Urothelium cell line (cell line): Measurements from ENCODE around the gene TIGD6.
"Not testable (repeated sequence)": the region's sequence is repeated elsewhere in the genome, so short reads cannot be mapped to it uniquely, and the experiment has no call there.

ENCODE experiments used
- DNase-seq: peaks from one replicate; pipeline ENCODE4 v3.0.0; 2011; ENCODE audit warnings: low spot score, mixed read lengths
- FAIRE-seq: peaks from 2 replicates; lab custom pipeline; 2011; peaks lifted over from hg19 to GRCh38; lab: Jason Lieb, UNC

Gene TIGD6

GRCh38 chr5:150000256-150000989 lies at the start of gene TIGD6, which contains the start of gene HMGXB3:
Gene TIGD6 (minus strand): TSS chr5:150000654. CDS start chr5:149996348, 4,306 bp downstream.
Gene HMGXB3 (plus strand): TSS chr5:150000739. CDS start chr5:150004853, 4,114 bp downstream.
- FAIRE-seq, result peak; percentile 53

GRCh38 chr5:150046031-150046430 lies 45.6 kb upstream of the TIGD6 start:
- FAIRE-seq, result no peak

More at GRCh38 chr5:150000256-150000989, at the start of gene TIGD6, which contains the start of gene HMGXB3:
- DNase-seq, result peak; percentile 96

GRCh38 chr5:150045549-150045948 lies 45.1 kb upstream of the TIGD6 start:
- FAIRE-seq (no peak), DNase-seq (no peak)

More at GRCh38 chr5:150046031-150046430, 45.6 kb upstream of the TIGD6 start:
- DNase-seq, result no peak

GRCh38 chr5:150044712-150045111 lies 44.3 kb upstream of the TIGD6 start:
- FAIRE-seq (no peak), DNase-seq (no peak)

- no peak for FAIRE-seq
- DNase-seq, result peak; percentile 44
Measured at GRCh38 chr5:150044329-150044681, 43.9 kb upstream of the TIGD6 start.

GRCh38 chr5:150043657-150044328 lies 43.3 kb upstream of the TIGD6 start:
- DNase-seq, result no peak
- FAIRE-seq, result no peak

GRCh38 chr5:150042459-150042858 lies 42.0 kb upstream of the TIGD6 start:
- DNase-seq (no peak), FAIRE-seq (no peak)

GRCh38 chr5:150038547-150038946 lies 38.1 kb upstream of the TIGD6 start:
- no peak for DNase-seq
- FAIRE-seq, result no peak

GRCh38 chr5:150036513-150036912 lies 36.1 kb upstream of the TIGD6 start:
- peak; percentile 79 for FAIRE-seq
- peak; percentile 97 for DNase-seq

GRCh38 chr5:150035139-150035895 lies 34.9 kb upstream of the TIGD6 start:
- DNase-seq, result no peak
- FAIRE-seq, result no peak

GRCh38 chr5:150034662-150035061 lies 34.2 kb upstream of the TIGD6 start:
- DNase-seq (no peak), FAIRE-seq (no peak)

- FAIRE-seq (no peak), DNase-seq (no peak)
Measured at GRCh38 chr5:150033334-150033733, 32.9 kb upstream of the TIGD6 start.

- not testable (repeated sequence) for FAIRE-seq
Measured at GRCh38 chr5:150028047-150028446, 27.6 kb upstream of the TIGD6 start.

GRCh38 chr5:150026682-150027172 lies 26.3 kb upstream of the TIGD6 start:
- FAIRE-seq, result no peak

More at GRCh38 chr5:150028047-150028446, 27.6 kb upstream of the TIGD6 start:
- not testable (repeated sequence) for DNase-seq

GRCh38 chr5:150024346-150024984 lies 24.0 kb upstream of the TIGD6 start:
- no peak for FAIRE-seq
- no peak for DNase-seq

More at GRCh38 chr5:150026682-150027172, 26.3 kb upstream of the TIGD6 start:
- no peak for DNase-seq

- no peak for DNase-seq
- no peak for FAIRE-seq
Measured at GRCh38 chr5:150023136-150023535, 22.7 kb upstream of the TIGD6 start.

GRCh38 chr5:150022681-150023080 lies 22.2 kb upstream of the TIGD6 start:
- no peak for DNase-seq
- no peak for FAIRE-seq

- FAIRE-seq, result no peak
- peak; percentile 70 for DNase-seq
Measured at GRCh38 chr5:150022158-150022531, 21.7 kb upstream of the TIGD6 start.

GRCh38 chr5:150021491-150022157 lies 21.2 kb upstream of the TIGD6 start:
- FAIRE-seq, result no peak
- peak; percentile 81 for DNase-seq

- DNase-seq (no peak), FAIRE-seq (no peak)
Measured at GRCh38 chr5:150020249-150020648, 19.8 kb upstream of the TIGD6 start.
